GDM1 (cell line): ENCODE data around the gene ZNF804B.

Source experiments
- DNase-seq: peaks from one replicate; lab custom pipeline; 2025; lab: John Stamatoyannopoulos, UW

Gene ZNF804B

GRCh38 chr7:88842201-88842600 lies 82.7 kb downstream of the ZNF804B start:
- DNase-seq: no peak

DNA sequence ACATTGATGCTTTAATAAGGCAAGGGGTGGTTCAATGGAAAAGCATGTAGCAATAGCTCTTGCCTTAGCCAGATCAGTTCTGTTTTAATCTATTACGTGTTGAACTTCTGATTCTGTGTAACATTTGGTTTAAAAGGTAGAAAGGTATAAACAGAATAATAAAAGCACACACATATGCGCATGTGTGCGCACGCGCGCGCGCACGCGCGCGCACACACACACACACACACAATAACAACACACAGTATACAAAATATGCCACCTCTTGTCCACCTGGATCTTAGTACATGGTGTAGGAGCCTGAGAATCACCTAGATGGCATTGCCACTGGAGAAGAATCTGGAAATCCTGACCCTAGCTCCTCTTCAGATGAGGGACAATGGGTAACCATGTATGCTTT lies 85.6 kb downstream of the ZNF804B start:
- DNase-seq: no peak

DNA sequence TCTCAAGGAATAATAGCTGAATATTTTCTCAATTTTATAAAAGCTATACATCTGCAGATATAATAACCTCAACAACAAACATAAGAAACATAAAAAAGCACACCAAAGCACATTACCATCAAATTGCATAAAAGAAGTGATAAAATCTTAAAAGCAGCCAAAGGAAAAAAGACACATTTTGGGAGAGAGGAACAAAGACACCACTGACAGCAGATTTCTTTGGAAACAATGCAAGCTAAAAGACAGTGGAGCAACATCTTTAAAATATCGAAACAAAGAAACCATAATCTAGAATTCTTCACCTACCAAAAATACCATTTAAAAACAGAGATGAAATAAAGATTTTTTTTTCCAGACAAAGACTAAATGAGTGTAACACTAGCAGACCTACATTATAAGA lies 91.7 kb downstream of the ZNF804B start:
- no peak for DNase-seq

DNA sequence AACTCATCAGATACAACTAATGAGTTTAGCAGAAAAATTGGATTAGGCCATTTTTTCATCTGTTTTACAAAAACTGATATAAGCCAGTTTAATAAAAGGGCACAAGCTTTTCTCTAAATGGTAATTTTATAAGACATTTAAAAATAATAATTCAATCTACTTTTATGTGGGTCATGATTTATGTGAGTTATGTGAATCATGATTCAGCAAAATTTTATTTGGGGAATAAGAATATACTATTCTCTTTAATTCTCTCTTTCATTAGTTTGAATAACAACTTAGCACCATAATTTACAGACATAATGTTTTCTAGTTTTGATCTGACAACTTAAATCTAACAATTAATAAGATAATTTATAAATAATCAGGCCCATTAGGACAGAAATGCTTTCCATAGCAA lies 99.8 kb downstream of the ZNF804B start:
- DNase-seq: no peak

GRCh38 chr7:88866265-88866863 lies 106.9 kb downstream of the ZNF804B start:
- no peak for DNase-seq

- DNase-seq: no peak
Measured at GRCh38 chr7:88867158-88867557, 107.7 kb downstream of the ZNF804B start.

DNA sequence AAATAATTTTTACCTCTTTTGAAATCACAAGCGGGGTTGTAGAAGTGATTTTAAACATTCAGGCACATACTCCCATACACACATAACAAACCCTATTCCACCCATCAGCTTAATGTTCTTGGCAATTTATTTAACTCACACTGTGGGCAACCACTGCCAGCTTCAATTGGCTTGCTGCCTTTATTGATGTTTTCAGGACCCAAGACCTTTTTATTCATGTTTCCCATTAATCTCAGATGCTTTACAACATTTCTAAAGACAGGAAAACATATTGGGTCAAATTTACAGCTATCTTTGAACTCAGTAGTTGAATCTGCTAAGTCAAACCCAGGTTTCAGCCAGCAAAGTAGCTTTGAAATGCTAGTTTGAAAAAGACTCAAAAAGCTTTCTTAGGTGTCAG lies 109.0 kb downstream of the ZNF804B start:
- DNase-seq: no peak

DNA sequence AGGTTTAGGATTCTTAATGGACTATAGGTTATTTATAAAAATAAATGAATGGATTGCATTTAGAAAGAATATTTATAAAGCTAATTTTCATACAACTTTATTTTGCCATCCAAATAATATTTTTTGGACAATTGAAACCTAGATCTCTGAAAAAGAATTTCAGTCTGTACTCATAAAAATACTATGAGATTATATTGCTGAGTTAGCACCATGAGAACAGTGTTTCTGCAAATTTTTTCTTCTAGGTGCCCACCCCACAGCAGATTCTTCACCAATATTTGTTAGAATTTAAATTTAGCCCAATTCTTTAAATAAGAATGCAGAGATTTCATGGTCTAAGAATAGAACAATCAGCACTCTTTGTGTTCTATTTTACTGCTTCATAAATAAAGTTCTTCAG lies 121.6 kb downstream of the ZNF804B start:
- DNase-seq: no peak

- no peak for DNase-seq
Measured at GRCh38 chr7:88885131-88885530, 125.6 kb downstream of the ZNF804B start.

GRCh38 chr7:88888684-88889083 lies 129.2 kb downstream of the ZNF804B start:
- no peak for DNase-seq

DNA sequence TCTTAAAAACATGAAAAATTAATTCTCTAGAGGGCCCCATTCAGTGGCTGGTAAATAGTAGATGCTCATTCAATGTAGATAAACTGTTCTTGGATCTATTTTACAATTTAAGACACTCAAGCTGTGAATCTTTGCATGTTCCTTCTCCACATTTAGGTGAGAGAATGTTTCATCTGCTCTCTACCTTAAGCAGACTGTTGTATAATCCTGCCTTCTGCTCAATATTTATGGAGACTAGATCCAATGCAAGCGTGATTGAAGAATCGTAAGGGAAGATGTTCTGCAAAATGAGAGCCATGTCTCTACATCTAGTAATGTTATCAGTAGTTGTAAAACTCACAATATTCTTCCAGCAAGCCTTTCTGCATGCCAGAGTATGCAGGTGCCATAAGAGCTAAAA lies 151.0 kb downstream of the ZNF804B start:
- no peak for DNase-seq

GRCh38 chr7:88912852-88913251 lies 153.4 kb downstream of the ZNF804B start:
- DNase-seq: no peak

- DNase-seq: no peak
Measured at GRCh38 chr7:88915615-88916014, 156.1 kb downstream of the ZNF804B start.

- no peak for DNase-seq
Measured at GRCh38 chr7:88919478-88920131, 160.1 kb downstream of the ZNF804B start.

DNA sequence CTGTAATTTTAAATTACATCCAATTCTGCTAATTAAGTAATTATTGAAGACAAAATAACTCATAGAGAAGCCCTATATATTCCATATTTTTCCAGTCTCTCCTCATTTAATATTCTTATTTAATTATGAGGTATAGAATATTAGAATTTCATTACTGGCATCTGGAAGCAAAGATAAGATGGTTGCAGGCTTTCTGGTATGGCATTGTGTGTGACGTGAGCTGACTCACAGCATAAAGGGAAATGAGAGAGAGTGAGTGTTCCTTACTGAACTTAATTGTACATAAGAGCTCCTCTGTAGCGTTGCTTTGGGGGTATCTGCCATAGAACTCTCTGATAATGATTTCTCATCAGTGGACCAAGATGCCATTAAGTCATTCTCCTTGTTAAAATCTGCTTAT lies 163.4 kb downstream of the ZNF804B start:
- no peak for DNase-seq

DNA sequence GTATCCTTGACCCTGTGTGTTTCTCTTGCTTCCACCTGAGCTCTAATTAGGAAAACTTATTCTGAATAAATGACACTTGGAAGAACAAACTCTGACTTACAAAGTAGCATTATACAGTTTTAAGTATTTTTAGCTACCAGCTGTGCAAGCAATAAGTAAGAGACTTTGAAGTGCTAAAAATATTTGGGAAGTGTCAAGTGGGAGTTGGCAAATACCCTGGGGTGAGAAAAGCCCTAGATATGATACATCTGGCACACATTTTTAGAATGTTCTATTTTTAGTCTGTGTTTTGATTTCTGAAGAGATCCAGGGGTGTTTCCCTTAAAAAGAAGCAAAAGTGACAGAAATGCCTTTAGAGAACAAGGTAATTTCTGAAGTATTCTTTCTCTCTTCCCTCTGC lies 168.8 kb downstream of the ZNF804B start:
- no peak for DNase-seq

GRCh38 chr7:88929719-88930118 lies 170.2 kb downstream of the ZNF804B start:
- DNase-seq: no peak

DNA sequence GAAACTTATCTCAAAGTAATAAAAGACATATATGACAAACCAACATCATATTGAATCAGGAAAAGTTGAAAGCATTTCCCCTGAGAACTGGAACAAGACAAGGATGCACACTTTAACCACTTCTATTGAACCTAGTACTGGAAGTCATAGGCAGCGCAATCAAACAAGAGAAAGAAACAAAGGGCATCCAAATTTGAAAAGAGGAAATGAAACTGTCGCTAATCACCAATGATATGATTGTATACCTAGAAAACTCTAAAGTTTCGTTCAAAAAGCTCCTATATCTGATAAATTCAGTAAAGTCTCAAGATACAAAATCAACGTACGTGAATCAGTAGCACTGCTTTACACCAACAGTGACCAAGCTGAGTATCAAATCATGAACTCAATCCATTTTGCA lies 173.8 kb downstream of the ZNF804B start:
- no peak for DNase-seq

- no peak for DNase-seq
Measured at GRCh38 chr7:88942815-88943501, 183.5 kb downstream of the ZNF804B start.

- DNase-seq: no peak
Measured at GRCh38 chr7:88951826-88952225, 192.3 kb downstream of the ZNF804B start.

- no peak for DNase-seq
Measured at GRCh38 chr7:88964418-88964817, 204.9 kb downstream of the ZNF804B start.

- DNase-seq: no peak
Measured at GRCh38 chr7:88965371-88965770, 205.9 kb downstream of the ZNF804B start.

DNA sequence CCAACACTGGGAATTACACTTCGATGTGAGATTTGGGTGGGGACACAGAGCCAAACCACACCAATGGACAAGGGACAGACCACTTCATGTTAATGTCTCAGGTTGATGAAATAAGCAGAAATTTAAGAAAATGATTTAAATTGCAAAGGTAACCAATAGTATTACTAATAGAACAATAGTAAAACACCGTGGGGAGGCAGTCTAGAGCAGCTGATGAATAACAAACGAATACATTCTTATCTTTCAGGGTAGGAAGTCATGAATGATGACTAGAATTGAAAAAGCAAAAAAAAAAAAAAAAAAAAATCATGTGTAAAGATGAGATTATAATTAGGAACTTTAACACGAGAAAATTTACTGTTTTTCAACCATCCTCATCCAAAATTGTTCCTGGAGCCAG lies 207.9 kb downstream of the ZNF804B start:
- no peak for DNase-seq

GRCh38 chr7:88969167-88969566 lies 209.7 kb downstream of the ZNF804B start:
- DNase-seq: no peak
